Stromal cell of bone marrow (primary cell): ENCODE measurements around the gene MT1X.
"Not testable (repeated sequence)": the region's sequence is repeated elsewhere in the genome, so short reads cannot be mapped to it uniquely, and the experiment has no call there.

Source experiments
- DNase-seq: peaks from one replicate; pipeline ENCODE4 v3.0.0-alpha.2; 2012; ENCODE audit warnings: low read depth

Gene MT1X

DNA sequence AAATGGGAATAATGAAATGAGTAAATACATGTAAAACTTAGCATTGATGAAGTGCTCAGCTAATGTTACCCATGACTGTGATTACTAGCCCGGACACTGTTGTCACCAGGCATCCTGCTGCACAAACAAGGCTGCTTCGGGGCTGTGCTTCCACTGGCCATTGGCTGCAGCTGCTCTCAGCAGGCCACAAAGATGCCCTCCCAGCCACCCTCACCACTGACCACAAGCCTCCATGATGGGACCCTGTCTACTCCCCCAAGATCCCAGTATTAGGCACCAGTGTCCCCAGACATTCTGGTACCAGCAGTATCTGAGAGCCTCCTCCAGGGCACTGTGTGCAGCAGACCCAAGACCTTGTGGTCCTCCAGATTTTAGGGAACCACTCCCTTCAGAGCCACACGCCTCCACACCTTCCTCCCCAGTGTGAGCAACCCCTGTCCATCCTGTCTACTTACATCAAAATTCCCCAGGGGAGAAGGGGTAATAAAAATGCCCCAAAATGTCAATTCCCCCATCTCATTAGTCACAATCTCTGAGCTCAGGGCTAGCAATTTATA lies 28.0 kb downstream of the MT1X start:
- no peak for DNase-seq

DNA sequence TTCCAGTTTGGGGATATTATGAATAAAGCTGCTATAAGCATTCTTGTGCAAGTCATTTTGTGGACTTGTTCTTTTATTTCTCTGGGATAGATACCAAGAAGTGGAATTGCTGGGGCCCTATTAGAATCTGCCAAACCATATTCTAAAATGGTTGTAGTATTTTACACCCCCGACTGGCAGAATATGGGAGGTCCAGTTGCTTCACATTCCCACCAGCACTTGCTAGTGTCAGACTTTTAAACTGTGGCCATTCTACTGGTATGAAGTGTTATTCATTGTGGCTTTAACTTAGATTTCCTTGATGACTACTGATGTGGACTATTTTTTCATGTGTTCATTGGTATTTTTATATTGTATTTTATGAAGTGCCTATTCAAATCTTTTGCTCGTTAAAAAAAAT lies 29.6 kb downstream of the MT1X start:
- DNase-seq, result no peak

DNA sequence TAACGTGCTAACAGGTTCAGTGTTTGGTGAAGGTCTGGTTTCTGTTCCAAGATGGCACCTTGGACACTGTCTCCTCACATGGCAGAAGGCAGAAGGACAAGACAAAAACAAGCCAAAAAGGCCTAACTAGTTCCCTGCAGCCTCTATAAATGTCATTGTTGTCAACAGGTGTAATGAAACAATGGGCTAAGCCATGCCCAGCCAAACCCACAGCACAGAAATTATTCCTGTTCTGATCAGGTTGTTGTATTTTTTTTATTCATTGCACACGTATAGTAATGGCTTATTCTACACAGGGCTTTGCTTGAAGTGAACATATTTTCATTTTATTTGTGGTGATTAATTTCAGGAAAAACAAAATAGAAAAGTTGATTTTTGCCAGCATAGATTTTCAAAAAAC lies 31.5 kb downstream of the MT1X start:
- no peak for DNase-seq

- DNase-seq, result no peak
These were observed 32.9 kb downstream of the MT1X start for GRCh38 chr16:56715126-56715525.

GRCh38 chr16:56716761-56717160 lies 34.5 kb downstream of the MT1X start:
- no peak for DNase-seq

GRCh38 chr16:56717532-56717931 lies 35.3 kb downstream of the MT1X start:
- DNase-seq, result not testable (repeated sequence)

- no peak for DNase-seq
These were observed 40.1 kb downstream of the MT1X start for GRCh38 chr16:56722200-56722842.

DNA sequence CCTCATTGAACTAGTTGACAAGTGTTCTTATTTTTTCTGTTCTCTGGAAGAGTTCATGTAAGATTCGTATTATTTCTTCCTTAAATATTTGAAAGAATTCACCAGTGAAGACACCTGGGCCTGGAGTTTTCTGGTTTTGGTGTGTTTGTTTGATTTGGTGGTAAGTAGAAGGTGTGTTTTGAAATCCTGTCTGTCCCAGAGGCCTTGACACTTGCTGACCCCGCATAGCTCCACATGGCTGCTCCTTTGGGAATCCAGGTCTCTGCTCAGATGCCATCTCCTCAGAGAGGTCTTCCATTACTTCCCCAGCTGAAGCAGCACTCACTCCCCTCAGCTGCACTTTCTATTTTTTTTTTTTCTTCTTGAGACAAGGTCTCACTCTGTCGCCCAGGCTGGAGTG lies 41.9 kb downstream of the MT1X start:
- DNase-seq, result no peak

DNA sequence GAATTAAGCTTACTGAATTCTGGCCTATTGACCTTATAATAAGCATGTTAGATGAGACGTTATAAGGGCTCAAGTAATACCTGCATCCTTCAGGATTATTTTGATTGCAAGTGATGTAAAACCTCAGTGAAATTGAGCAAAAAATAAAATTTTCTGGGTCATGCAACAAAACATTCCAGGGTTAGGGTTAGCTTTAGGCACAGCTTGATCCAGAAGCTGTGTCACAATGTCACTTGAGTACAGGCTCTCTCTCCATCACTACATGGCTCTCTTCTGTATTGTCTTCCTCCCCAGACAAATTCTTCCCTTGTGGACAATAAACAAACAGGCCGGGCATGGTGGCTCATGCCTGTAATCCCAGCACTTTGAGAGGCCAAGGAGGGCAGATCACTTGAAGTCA lies 44.0 kb downstream of the MT1X start:
- no peak for DNase-seq

- DNase-seq, result no peak
These were observed 44.7 kb downstream of the MT1X start for GRCh38 chr16:56726926-56727325.

GRCh38 chr16:56728027-56728426 lies 45.8 kb downstream of the MT1X start:
- DNase-seq, result no peak

DNA sequence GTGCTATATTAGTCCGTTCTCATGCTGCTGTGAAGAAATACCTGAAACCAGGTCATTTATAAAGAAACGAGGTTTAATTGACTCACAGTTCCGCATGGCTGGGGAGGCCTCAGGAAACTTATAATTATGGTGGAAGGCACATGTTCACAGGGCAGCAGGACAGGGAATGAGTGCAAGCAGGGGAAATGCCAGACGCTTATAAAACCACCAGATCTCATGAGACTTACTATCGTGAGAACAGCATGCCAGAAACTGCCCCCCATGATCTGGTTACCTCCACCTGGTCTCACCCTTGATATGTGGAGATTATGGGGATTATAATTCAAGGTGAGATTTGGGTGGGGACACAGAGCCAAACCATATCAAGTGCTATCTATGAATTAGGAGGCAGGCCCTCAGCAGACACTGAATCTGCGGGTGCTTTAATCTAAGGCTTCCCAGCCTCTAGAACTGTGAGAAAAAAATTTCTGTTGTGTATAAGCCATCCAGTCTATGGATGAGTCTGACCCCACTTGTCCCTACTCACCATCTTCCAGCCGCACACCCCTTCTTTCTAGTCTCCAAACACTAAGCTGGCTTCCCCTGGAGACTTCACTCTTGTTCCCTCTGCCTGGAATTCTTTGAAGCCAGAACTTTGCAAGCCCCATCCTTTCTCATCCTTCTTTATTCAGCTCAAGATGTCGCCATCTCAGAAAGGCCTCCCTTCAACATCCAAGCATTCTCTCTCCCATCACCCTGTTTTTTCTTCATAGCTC lies 46.9 kb downstream of the MT1X start:
- DNase-seq, result no peak

DNA sequence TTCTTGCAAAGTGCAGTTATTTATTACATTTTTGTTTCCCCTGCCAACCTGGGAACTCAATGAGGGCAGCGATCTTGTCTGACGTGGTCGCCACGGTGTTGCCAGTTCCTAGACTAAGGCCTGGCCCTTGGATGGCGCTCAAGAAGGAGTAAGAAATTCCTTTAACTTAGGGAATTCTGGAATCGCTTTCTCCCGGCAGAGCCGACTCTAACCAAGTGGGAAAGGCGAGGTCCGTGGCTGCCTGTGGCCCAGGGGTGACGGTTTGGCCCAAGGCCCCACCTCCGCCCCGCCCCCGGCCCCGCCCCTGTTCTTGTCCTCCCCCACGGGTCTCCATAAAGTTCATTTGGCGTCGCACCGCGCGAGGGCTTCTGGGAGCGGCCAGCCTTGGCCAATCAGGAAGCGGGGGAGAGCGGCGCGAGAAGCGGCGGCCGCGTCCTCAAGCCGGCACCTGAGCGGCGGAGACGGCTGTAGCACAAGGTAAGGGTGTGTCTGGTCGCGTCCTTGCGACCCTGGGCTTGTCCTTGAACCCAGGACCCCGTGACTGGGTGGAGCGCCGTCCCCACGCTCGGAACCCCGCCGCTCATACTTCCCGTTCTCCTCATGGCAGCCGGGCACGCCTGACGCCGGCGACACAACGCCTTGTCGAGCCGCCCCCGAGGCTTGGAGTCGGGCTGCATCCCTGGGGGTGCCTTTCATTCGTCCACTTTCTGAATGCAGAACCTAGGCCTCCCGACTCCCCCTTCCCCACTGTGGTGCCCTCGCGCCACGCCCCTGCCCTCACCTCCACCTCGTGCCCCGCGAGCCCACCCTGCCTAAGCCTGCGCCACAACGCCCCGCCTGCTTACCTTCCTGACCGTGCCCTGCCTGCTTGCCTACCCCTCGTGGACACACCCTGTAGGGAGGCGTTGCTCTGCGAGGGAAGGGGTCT lies 47.7 kb downstream of the MT1X start, which contains the start of gene NUP93:
TSS of gene NUP93 (plus strand) at position 395 of the 928 bp plus-strand sequence. CDS start 18,119 bp downstream, outside the sequence.
- DNase-seq, result peak; percentile 90

DNA sequence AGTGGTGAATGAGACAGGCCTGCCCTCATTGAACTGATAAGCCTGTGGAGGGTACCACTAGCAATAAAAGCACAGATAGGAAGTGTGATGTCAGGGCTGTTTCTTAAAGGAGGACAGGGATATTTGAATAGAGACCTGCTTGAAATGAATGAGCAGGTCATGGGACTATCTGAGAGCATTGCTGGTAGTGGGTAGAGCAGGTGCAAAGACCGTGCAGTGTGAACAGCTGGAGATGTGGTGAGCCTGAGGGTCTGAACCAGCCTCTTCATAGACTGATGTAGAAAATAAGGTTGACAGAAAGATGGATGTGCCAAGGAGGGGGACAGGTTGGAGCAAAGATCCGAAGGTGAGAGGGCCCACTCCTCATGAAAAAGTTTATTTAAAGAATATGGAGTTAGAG lies 50.1 kb downstream of the MT1X start:
- DNase-seq, result no peak

GRCh38 chr16:56732832-56733231 lies 50.6 kb downstream of the MT1X start:
- DNase-seq, result no peak
